Bronchial epithelial cell (primary cell): ENCODE measurements around the gene INPP4B. TPM values are rescaled to one million over a fixed set of nuclear protein-coding genes. Genes with fewer than 3 reads are reported as not detected.
"Not testable (repeated sequence)": the region's sequence is repeated elsewhere in the genome, so short reads cannot be mapped to it uniquely, and the experiment has no call there.

Experiments used
- DNase-seq: peaks from one replicate; pipeline ENCODE4 v3.0.0-alpha.2; 2010; ENCODE audit warnings: low read depth
- FAIRE-seq: peaks from 2 replicates; lab custom pipeline; 2011; peaks lifted over from hg19 to GRCh38; lab: Jason Lieb, UNC
- H3K27me3 ChIP-seq: 2 replicates; pipeline ENCODE4 v1.5.1; 2011; ENCODE audit warnings: low read length; ENCODE audit not compliant: control insufficient read depth, insufficient read depth
- H3K36me3 ChIP-seq: 2 replicates; pipeline ENCODE4 v1.5.1; 2011; ENCODE audit warnings: low read length; ENCODE audit not compliant: control insufficient read depth, insufficient read depth
- H3K4me3 ChIP-seq: 2 replicates; pipeline ENCODE4 v1.5.1; 2011; ENCODE audit warnings: mild to moderate bottlenecking, low read depth, low read length, control low read depth
- total RNA-seq: library from RNA; depleted of rRNA; stranded (reverse); fragments of >200 nt; gene quantifications from 2 replicates; pipeline ENCODE4 v1.2.1, GENCODE V29; 2014
- TF ChIP-seq, protein P1 (sequence below): IDR thresholded peaks from 2 replicates; pipeline ENCODE4 v1.5.1; 2011; ENCODE audit warnings: mild to moderate bottlenecking, moderate library complexity, low read length, control low read depth, inconsistent platforms; ENCODE audit not compliant: insufficient read depth, severe bottlenecking

INPP4B gene
- total RNA-seq, 1 donor from 2014 or later = 74.8 TPM

DNA sequence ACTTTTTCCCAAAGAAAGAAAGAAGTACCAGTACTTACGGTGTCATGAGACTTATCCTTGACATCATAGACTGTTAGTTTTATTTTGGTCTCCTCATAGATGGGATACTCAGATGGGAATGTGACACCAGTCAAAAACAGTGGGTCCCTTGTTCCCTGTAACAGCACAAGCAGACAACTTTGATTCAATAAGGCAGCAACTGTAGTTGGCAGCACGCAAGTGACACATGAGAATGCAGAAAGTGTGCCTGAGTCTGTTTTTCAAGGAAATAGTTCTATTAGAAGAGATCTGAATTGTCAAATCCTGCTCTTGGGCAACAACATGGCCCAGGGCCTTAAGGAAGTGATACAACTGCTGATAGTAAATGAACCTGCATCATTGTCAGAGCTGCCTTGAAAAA, 443.2 kb downstream of the INPP4B start:
- H3K4me3 ChIP-seq = no peak overlapping the region
- H3K27me3 ChIP-seq = no peaks in the 10 kb centered on the region
- FAIRE-seq = no peak
- peak; percentile 67 for DNase-seq
- TF ChIP-seq, protein P1, sequence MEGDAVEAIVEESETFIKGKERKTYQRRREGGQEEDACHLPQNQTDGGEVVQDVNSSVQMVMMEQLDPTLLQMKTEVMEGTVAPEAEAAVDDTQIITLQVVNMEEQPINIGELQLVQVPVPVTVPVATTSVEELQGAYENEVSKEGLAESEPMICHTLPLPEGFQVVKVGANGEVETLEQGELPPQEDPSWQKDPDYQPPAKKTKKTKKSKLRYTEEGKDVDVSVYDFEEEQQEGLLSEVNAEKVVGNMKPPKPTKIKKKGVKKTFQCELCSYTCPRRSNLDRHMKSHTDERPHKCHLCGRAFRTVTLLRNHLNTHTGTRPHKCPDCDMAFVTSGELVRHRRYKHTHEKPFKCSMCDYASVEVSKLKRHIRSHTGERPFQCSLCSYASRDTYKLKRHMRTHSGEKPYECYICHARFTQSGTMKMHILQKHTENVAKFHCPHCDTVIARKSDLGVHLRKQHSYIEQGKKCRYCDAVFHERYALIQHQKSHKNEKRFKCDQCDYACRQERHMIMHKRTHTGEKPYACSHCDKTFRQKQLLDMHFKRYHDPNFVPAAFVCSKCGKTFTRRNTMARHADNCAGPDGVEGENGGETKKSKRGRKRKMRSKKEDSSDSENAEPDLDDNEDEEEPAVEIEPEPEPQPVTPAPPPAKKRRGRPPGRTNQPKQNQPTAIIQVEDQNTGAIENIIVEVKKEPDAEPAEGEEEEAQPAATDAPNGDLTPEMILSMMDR = no peak
- no peaks in the 10 kb centered on the region for H3K36me3 ChIP-seq

DNA sequence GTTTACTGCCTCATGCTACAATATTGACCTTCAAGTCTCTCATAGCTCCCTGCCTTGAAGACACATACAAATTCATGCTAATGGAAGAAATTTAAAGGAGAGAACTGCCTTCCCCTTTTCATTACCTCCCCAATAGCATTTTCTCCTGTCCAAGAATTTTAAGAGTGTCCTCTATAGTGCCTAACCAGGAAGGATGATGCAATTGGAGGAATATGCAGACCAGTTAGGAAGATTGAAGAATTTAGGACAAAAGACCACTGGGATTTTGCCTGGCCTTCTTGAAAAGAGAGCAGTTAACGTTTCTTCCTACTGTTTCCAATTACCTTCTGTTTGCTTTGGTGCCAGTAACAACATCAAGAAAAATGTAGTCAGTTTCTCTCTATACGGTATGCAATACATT, 443.9 kb downstream of the INPP4B start:
- Histone ChIP-seq H3K4me3 (no peak overlapping the region), H3K27me3 (no peaks in the 10 kb centered on the region), H3K36me3 (no peaks in the 10 kb centered on the region)
- FAIRE-seq (no peak), DNase-seq (no peak)
- TF ChIP-seq, protein P1 = no peak

DNA sequence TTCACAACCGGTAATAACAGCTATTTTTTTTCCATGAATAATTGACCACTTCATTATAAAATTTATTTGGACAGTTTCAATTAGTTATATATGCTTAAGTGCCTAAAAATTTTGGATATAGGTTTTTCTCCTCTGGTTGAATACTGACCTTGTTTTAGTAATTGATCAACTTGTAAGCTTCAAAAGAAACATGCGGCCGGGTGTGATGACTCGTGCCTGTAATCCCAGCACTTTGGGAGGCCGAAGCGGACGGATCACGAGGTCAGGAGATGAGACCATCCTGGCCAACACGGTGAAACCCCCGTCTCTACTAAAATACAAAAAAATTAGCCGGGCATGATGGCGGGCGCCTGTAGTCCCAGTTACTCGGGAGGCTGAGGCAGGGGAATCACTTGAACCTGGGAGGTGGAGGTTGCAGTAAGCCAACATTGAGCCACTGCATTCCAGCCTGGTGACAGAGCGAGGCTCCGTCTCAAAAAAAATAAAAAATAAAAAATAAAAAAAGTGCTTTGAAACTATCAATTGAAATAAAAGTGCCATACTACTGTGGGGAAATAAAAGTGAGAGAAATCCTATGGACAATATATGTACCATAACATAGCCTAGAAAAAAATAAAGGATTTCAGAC, 448.6 kb downstream of the INPP4B start:
- not testable (repeated sequence) for DNase-seq, H3K4me3 ChIP-seq, FAIRE-seq, H3K36me3 ChIP-seq, H3K27me3 ChIP-seq

DNA sequence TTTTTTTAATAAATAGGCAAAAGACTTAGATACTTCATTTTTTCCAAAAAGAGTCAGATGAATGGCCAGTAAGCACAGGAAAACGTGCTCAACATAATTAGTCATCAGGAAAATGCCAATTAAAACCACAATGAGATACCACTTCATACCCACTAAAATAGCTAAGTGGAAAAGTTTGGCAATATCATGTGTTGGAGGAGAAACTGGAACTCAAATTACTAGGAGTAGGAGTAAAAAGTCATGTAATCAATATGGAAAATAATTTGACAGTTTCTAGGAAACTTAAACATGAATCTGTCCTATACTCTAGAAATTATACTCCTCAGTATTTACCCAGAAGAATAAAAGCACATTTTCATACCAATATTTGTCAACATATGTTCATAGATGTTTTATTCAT, 449.8 kb downstream of the INPP4B start:
- FAIRE-seq (no peak), DNase-seq (peak; percentile 81)
- TF ChIP-seq, protein P1 = no peak
- no peak overlapping the region for H3K4me3 ChIP-seq
- H3K27me3 ChIP-seq = no peaks in the 10 kb centered on the region
- H3K36me3 ChIP-seq = no peaks in the 10 kb centered on the region

DNA sequence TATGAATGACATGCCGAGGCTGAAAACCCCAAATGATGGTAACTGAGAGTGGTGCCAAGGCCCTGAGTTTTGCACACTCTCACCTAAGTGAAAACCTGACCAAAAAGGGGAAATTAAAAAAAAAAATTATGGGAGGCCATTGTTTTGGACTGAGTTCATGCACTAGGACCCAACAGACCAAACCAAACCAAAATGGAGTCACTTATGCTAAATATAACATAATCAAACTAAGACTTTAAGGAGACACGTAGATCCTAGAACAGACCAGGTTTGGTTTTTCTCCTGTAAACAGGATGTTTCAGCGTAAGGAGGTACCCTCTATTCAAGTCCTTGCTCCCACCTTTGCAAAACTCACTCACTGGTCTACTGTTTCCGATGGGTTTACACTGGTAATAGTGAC, 453.0 kb downstream of the INPP4B start:
- H3K27me3 ChIP-seq = no peaks in the 10 kb centered on the region
- TF ChIP-seq, protein P1 = no peak
- H3K36me3 ChIP-seq = no peaks in the 10 kb centered on the region
- FAIRE-seq (no peak), DNase-seq (no peak)
- no peak overlapping the region for H3K4me3 ChIP-seq

DNA sequence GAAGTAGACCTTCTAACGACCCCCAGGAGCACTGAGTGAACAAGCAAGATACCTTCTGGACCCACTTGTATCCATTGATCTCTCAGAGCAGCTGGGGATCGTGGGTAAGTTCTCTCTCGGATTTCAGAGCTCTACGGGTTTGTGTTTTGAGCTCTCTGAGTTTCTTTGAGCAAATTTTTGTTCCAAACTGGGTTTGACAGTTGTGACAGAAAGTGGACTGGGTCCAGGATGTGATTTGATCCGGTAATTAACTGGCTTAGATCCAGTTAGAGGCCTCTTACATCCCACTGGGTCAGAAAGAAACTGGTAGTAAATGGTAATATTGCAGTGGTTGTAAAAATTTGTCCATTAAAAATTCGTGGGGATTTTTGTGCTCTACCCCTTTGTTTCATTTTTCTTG, 459.2 kb downstream of the INPP4B start:
- FAIRE-seq (no peak), DNase-seq (no peak)
- Histone ChIP-seq H3K36me3 (no peaks in the 10 kb centered on the region), H3K27me3 (no peaks in the 10 kb centered on the region), H3K4me3 (no peak overlapping the region)
- TF ChIP-seq, protein P1 = no peak
